ENCODE measurements around the gene GPRIN1. TPM values are rescaled to one million over a fixed set of nuclear protein-coding genes. Genes with fewer than 3 reads are reported as not detected.
A peak's percentile ranks its signal among the peaks of the same experiment; 100 is the strongest.

The GPRIN1 gene
- total and polyA plus RNA-seq, 4 donors = 0.23 to 0.50 (median 0.30) TPM; not detected in 1

GRCh38 chr5:176658007-176658599 is 48.1 kb upstream of the GPRIN1 start:
- H3K4me1 ChIP-seq (ENCODE audit: control insufficient read depth in 4 of 4, insufficient read depth in 4 of 4, low read length in 3 of 4) = peaks cover 2 to 20% (median 14%) of the 10 kb centered on the region in 4 donors
- no peak overlapping the region for H3K27ac ChIP-seq (ENCODE audit: low read depth in 1 of 2, low read length in 2 of 2)
- no peaks in the 10 kb centered on the region for H3K9me3 ChIP-seq (ENCODE audit: control insufficient read depth in 4 of 4, low read length in 3 of 4)
- H3K36me3 ChIP-seq (ENCODE audit: control insufficient read depth in 4 of 4, insufficient read depth in 3 of 4, low read depth in 1 of 4, low read length in 3 of 4) = peaks cover 0 to 8% (median 1%) of the 10 kb centered on the region in 4 donors
- no peaks in the 10 kb centered on the region for H3K27me3 ChIP-seq (ENCODE audit: control insufficient read depth in 4 of 4, insufficient read depth in 4 of 4, low read length in 3 of 4)
- H3K4me3 ChIP-seq (ENCODE audit: low read depth in 1 of 3, low read length in 3 of 3) = no peak overlapping the region
- WGBS = 46% methylated on average over 14 of the region's 14 CpGs
- TF ChIP-seq CTCF (IDR thresholded peaks at IDR 0.05; ENCODE audit: low read depth, low read length, missing input control) (peak; percentile 72), GABPA (IDR thresholded peaks at IDR 0.05 in 1 of 2, conservative IDR thresholded peaks at IDR 0.05 in 1 of 2) (no peak), HNF4G (IDR thresholded peaks at IDR 0.05) (no peak), RXRA (IDR thresholded peaks at IDR 0.05) (no peak), FOXA2 (IDR thresholded peaks at IDR 0.05) (no peak), RAD21 (IDR thresholded peaks at IDR 0.05) (peak; percentile 79 to 91)
- H3K9ac ChIP-seq (ENCODE audit: low read depth in 1 of 2, low read length in 2 of 2) = no peak overlapping the region
- peak; percentile 61 for DNase-seq (ENCODE audit: low spot score)

GRCh38 chr5:176656467-176656990 is 46.6 kb upstream of the GPRIN1 start:
- Histone ChIP-seq H3K4me3 (ENCODE audit: low read depth in 1 of 3, low read length in 3 of 3) (no peak overlapping the region), H3K27me3 (ENCODE audit: control insufficient read depth in 4 of 4, insufficient read depth in 4 of 4, low read length in 3 of 4) (no peaks in the 10 kb centered on the region), H3K9me3 (ENCODE audit: control insufficient read depth in 4 of 4, low read length in 3 of 4) (no peaks in the 10 kb centered on the region), H3K36me3 (ENCODE audit: control insufficient read depth in 4 of 4, insufficient read depth in 3 of 4, low read depth in 1 of 4, low read length in 3 of 4) (peaks cover 0 to 12% (median 1%) of the 10 kb centered on the region in 4 donors), H3K4me1 (ENCODE audit: control insufficient read depth in 4 of 4, insufficient read depth in 4 of 4, low read length in 3 of 4) (peaks cover 2 to 20% (median 14%) of the 10 kb centered on the region in 4 donors), H3K27ac (ENCODE audit: low read depth in 1 of 2, low read length in 2 of 2) (no peak overlapping the region), H3K9ac (ENCODE audit: low read depth in 1 of 2, low read length in 2 of 2) (no peak overlapping the region)
- no peak for TF ChIP-seq JUND (IDR thresholded peaks at IDR 0.05)
- no peak for TF ChIP-seq MAX (IDR thresholded peaks at IDR 0.05)
- no peak for TF ChIP-seq GABPA (IDR thresholded peaks at IDR 0.05 in 1 of 2, conservative IDR thresholded peaks at IDR 0.05 in 1 of 2)
- TF ChIP-seq NR2F2 (IDR thresholded peaks at IDR 0.05) = no peak
- no peak for TF ChIP-seq HNF4G (IDR thresholded peaks at IDR 0.05)
- TF ChIP-seq FOXA2 (IDR thresholded peaks at IDR 0.05) = no peak
- TF ChIP-seq CTCF (IDR thresholded peaks at IDR 0.05; ENCODE audit: low read depth, low read length, missing input control) = no peak
- TF ChIP-seq RAD21 (IDR thresholded peaks at IDR 0.05) = no peak
- no peak for TF ChIP-seq TAF1 (conservative IDR thresholded peaks at IDR 0.05)
- TF ChIP-seq ZBTB33 (IDR thresholded peaks at IDR 0.05) = no peak
- no peak for TF ChIP-seq HNF4A (conservative IDR thresholded peaks at IDR 0.05)
- no peak for TF ChIP-seq REST (IDR thresholded peaks at IDR 0.05)
- TF ChIP-seq EGR1 (IDR thresholded peaks at IDR 0.05; ENCODE audit: low read depth in 2 of 2) = no peak
- TF ChIP-seq YY1 (IDR thresholded peaks at IDR 0.05) = no peak
- TF ChIP-seq RXRA (IDR thresholded peaks at IDR 0.05) = no peak
- no peak for TF ChIP-seq FOXA1 (IDR thresholded peaks at IDR 0.05)
- no peak for TF ChIP-seq SP1 (IDR thresholded peaks at IDR 0.05)
- 93% methylated on average over 13 of the region's 13 CpGs for WGBS
- DNase-seq (ENCODE audit: low spot score) = no peak

Measured in liver (tissue), 9 donors.